22Rv1 (cell line): ENCODE results near the gene TRAP1.

Experiments used
- H3K27ac ChIP-seq: fragments of 450-650 bp; 2 replicates; pipeline ENCODE4 v1.5.1; 2017
- ZFX ChIP-seq: fragments of 450-650 bp; IDR thresholded peaks from 2 replicates; pipeline ENCODE4 v1.6.1; 2017; ENCODE audit warnings: antibody characterized with exemption, borderline replicate concordance
- TF ChIP-seq, protein P1 (sequence below): fragments of 450-650 bp; IDR thresholded peaks from 2 replicates; pipeline ENCODE4 v1.5.1; 2017; ENCODE audit warnings: mild to moderate bottlenecking

The TRAP1 gene

GRCh38 chr16:3695610-3696369, 21.5 kb downstream of the TRAP1 start:
- H3K27ac ChIP-seq, result peak overlapping the region; percentile 90
- TF ChIP-seq, protein P1, sequence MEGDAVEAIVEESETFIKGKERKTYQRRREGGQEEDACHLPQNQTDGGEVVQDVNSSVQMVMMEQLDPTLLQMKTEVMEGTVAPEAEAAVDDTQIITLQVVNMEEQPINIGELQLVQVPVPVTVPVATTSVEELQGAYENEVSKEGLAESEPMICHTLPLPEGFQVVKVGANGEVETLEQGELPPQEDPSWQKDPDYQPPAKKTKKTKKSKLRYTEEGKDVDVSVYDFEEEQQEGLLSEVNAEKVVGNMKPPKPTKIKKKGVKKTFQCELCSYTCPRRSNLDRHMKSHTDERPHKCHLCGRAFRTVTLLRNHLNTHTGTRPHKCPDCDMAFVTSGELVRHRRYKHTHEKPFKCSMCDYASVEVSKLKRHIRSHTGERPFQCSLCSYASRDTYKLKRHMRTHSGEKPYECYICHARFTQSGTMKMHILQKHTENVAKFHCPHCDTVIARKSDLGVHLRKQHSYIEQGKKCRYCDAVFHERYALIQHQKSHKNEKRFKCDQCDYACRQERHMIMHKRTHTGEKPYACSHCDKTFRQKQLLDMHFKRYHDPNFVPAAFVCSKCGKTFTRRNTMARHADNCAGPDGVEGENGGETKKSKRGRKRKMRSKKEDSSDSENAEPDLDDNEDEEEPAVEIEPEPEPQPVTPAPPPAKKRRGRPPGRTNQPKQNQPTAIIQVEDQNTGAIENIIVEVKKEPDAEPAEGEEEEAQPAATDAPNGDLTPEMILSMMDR, result no peak
- TF ChIP-seq ZFX, result no peak

DNA sequence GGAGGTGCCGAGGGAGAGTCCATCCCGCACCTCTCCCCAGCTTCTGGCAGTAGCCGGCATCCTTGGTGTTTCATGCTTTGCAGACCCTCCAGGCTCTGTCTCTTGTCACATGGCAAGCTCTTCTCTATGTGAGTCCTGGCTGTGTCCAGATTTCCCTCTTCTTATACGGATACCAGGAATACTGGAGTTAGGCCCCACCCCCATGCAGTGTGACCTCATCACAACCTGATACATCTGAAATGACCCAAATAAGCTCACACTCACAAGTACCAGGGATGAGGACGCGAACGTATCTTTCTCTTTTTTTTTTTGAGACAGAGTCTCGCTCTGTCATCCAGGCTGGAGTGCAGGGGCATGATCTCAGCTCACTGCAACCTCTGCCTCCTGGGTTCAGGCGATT, 23.3 kb downstream of the TRAP1 start:
- TF ChIP-seq, protein P1, result no peak
- no peak for TF ChIP-seq ZFX
- no peak overlapping the region for H3K27ac ChIP-seq

GRCh38 chr16:3691761-3692160, 25.6 kb downstream of the TRAP1 start:
- TF ChIP-seq, protein P1, result no peak
- no peak for TF ChIP-seq ZFX
- no peak overlapping the region for H3K27ac ChIP-seq

- no peak for TF ChIP-seq ZFX
- TF ChIP-seq, protein P1, result no peak
- H3K27ac ChIP-seq, result no peak overlapping the region
Observed at GRCh38 chr16:3690980-3691720, 26.2 kb downstream of the TRAP1 start.

DNA sequence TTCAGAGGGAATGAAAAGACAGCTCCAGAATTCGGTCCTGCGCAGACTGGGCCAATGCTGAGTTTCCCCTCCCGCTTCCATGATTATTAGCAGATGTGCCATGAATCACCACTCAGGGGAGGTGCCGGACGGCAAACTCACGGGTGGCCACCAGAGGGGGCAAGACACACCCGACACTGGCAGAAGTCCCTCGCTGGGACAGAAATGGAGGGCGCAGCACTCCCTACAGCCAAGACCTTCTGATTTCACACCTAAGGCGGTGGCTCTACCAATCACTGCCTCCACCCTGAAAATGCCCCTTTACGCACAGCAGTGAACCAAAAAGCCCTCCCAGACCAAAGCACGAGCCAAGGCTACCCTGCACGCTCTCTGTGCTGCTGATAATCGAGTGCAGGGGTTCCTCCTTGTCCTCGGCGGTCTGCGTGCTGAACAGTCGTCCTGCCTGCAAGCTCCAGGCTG, 26.8 kb downstream of the TRAP1 start:
- TF ChIP-seq, protein P1, result peak; percentile 95
- TF ChIP-seq ZFX, result no peak
- H3K27ac ChIP-seq, result no peak overlapping the region

- no peak overlapping the region for H3K27ac ChIP-seq
- TF ChIP-seq, protein P1, result no peak
- no peak for TF ChIP-seq ZFX
Observed at GRCh38 chr16:3689731-3690130, 27.6 kb downstream of the TRAP1 start.

GRCh38 chr16:3687792-3688191, 29.5 kb downstream of the TRAP1 start:
- H3K27ac ChIP-seq, result no peak overlapping the region
- TF ChIP-seq ZFX, result no peak
- TF ChIP-seq, protein P1, result no peak
